AG09309 (cell line): Measurements from ENCODE around the gene FAM241A.
"Not testable (repeated sequence)": the region's sequence is repeated elsewhere in the genome, so short reads cannot be mapped to it uniquely, and the experiment has no call there.

ENCODE experiments used
- DNase-seq: peaks from one replicate; pipeline ENCODE4 v3.0.0-alpha.2; 2010; ENCODE audit warnings: low read depth
- H3K4me3 ChIP-seq: 2 replicates; pipeline ENCODE4 v1.5.1; 2011; ENCODE audit warnings: mild to moderate bottlenecking, low read depth, low read length, moderate library complexity; ENCODE audit not compliant: control insufficient read depth
- CTCF ChIP-seq: IDR thresholded peaks from 2 replicates; pipeline ENCODE4 v1.5.1; 2011; ENCODE audit warnings: mild to moderate bottlenecking, low read depth, low read length, inconsistent platforms; ENCODE audit not compliant: insufficient read depth, control insufficient read depth; ENCODE audit errors: missing control alignments

Gene FAM241A

DNA sequence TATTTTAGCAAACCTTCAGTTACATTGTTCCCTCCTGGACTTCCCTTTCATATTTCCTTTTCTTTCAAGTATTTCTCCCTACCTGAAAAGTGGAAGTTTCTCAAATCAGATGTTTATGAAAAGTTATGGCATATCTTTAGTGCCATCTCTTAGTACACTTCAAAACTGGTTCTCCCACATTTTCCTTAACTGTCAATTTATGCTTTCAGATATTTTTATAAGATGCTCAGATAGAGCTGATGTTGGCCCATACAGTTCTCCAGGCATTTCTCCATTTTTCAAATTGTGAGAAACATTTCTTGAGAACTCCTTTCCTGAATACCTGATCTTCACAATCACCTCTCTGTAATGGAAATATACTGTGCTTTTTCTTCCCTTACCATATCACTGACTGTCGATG, 53.8 kb downstream of the FAM241A start:
- H3K4me3 ChIP-seq: no peak overlapping the region
- no peak for DNase-seq
- no peak for TF ChIP-seq CTCF

GRCh38 chr4:112201915-112202505, 56.8 kb downstream of the FAM241A start:
- H3K4me3 ChIP-seq: no peak overlapping the region
- TF ChIP-seq CTCF: no peak
- no peak for DNase-seq

- H3K4me3 ChIP-seq: no peak overlapping the region
- no peak for DNase-seq
- no peak for TF ChIP-seq CTCF
Measured at GRCh38 chr4:112203593-112203992, 58.3 kb downstream of the FAM241A start.

GRCh38 chr4:112206431-112206830, 61.2 kb downstream of the FAM241A start:
- TF ChIP-seq CTCF: no peak
- no peak for DNase-seq
- H3K4me3 ChIP-seq: no peak overlapping the region

DNA sequence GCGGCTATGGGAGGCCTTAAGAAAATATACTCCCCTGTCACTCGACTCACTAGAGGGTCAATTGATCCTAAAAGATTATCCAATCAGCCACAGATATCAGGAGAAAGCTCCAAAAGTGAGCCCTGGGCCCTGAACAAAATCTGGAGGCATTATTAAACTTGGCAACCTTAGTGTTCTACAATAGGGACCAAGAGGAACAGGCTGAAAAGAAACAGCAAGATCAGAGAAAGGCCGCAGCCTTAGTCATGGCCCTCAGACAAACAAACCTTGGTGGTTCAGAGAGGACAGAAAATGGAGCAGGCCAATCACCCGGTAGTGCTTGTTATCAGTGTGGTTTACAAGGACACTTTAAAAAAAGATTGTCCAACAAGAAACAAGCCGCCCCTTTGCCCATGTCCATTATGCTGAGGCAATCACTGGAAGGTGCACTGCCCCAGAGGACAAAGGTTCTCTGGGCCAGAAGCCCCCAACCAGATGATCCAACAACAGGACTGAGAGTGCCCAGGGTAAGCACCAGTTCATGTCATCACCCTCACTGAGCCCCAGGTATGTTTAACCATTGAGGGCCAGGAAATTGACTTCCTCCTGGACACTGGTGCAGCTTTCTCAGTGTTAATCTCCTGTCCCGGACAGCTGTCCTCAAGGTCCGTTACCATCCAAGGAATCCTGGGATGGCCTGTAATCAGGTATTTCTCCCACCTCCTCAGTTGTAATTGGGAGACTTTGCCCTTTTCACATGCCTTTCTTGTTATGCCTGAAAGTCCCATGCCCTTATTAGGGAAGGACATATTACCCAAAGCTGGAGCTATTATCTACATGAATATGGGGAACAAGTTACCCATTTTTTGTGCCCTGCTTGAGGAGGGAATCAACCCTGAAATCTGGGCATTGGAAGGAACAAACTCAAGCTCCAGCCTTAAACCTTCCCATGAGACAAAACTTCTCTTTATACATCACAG, 63.2 kb downstream of the FAM241A start:
- not testable (repeated sequence) for DNase-seq, H3K4me3 ChIP-seq

- DNase-seq: no peak
- no peak overlapping the region for H3K4me3 ChIP-seq
- TF ChIP-seq CTCF: no peak
Measured at GRCh38 chr4:112210777-112211176, 65.5 kb downstream of the FAM241A start.

- H3K4me3 ChIP-seq: no peak overlapping the region
- TF ChIP-seq CTCF: no peak
- no peak for DNase-seq
Measured at GRCh38 chr4:112213091-112213490, 67.8 kb downstream of the FAM241A start.
